H54 (cell line): ENCODE results near the gene UBE2Z.
"Not testable (repeated sequence)": the region's sequence is repeated elsewhere in the genome, so short reads cannot be mapped to it uniquely, and the experiment has no call there.

Experiments used
- DNase-seq: peaks from one replicate; pipeline ENCODE4 v3.0.0; 2011; ENCODE audit warnings: low spot score, mixed read lengths; ENCODE audit not compliant: insufficient read length
- FAIRE-seq: peaks from 3 replicates; lab custom pipeline; 2011; peaks lifted over from hg19 to GRCh38; lab: Jason Lieb, UNC
- POLR2A ChIP-seq: IDR thresholded peaks from 2 replicates; pipeline ENCODE4 v1.6.1; 2011; ENCODE audit warnings: low read depth, mild to moderate bottlenecking, low read length

Gene UBE2Z

GRCh38 chr17:48915459-48916282 lies 7.5 kb downstream of the UBE2Z start:
- TF ChIP-seq POLR2A: no peak
- FAIRE-seq (peak; percentile 23), DNase-seq (peak; percentile 82)

- TF ChIP-seq POLR2A: no peak
- FAIRE-seq: no peak
- no peak for DNase-seq
Measured at GRCh38 chr17:48925251-48925990, 17.2 kb downstream of the UBE2Z start.

GRCh38 chr17:48925991-48926342 lies 17.8 kb downstream of the UBE2Z start:
- FAIRE-seq (no peak), DNase-seq (no peak)
- no peak for TF ChIP-seq POLR2A

DNA sequence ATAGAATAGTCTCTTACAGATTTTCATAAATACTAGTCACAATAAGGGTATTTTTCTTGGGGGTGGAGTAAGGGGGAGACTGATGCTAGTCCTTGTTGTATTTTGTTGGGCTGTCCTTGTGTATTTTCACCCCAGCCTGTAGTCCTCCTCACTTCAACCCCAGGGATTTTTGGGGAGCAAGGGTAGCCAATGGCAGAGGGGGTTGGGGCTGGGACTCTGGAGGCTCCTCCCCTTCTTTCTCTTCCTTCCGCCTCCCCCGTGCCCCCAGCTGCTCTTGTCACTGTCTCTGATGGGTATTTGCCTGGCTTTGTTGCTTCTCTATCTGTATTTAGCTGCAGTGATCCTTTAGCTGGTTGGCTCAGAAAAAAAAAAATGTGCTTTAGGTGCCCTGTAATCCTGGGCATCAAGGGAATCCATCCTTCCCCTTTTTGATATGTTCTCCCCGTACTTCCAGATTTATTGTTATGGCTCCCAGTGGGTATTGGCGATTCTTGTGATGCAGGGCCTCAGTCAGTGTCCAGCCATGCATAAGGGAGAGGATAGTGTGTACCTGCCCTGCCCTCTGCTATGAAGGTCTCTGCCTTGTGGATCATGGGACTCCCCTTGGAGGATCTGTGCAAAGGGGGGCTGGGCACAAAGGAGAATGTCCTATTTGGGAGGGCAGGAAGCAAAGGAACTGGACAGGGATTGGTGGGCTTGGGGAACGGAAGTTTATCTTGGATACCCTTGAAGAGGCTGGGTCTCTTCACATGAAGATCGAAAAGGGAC lies 20.0 kb downstream of the UBE2Z start:
- DNase-seq (no peak), FAIRE-seq (no peak)
- no peak for TF ChIP-seq POLR2A

DNA sequence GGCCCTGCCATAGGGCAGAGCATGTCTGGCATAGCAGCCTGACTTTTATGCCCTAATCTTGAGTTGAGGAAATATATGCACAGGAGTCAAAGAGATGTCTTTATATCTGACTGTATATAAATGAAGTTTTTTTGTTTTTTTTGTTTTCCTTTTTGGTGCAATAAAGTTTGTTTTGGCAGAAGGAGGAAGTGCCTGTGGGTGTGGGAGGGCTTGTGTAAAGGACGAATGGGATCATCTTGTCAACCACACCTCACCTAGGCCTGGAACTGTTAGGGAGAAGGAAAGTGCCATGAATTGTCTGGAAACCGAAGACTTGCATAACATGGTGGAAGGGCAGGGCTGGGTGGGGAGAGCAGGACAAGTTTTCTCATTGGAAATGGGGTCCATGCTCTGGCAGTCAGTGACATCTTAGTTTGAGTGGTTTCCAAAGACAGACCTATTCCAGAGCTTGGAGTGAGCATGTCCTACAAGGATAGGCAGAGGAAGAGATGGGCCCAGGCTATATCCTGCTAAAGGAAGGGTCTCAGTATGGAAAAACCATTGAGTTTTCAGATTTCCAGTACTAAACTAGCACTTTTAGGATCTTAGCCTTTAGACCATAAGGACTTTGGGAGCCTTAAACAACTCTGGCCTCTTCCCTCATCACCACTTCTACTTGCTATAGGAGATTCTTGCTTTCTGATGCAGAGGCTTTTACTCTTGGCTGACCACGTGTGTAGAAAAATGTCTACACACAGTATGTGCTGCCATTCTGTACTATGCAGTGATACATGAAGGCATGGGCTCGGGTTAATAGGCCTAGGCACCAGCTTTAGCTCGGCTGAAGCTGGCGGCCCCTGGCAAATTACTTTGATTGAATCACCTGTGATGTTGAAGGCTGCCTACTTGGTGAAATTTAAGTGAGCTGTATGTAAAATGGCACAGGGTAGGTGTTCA lies 20.9 kb downstream of the UBE2Z start:
- FAIRE-seq: no peak
- no peak for DNase-seq
- TF ChIP-seq POLR2A: no peak

DNA sequence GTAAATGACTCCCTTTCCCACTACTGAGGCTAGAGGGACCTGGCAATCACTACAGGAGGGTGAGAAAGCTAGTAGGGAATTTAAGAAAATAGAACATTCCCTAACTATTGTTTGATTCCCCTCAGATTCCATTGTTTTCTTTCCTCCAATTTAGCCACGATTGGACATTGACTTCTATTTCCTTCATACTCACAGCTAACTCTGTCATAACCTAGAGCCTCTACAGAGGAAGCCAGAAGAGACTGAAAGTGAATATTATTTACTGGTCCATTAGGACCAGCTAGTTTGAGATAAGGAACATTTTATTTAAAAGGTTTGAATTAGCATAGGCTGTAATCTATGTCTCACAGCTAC lies 21.6 kb downstream of the UBE2Z start:
- DNase-seq (no peak), FAIRE-seq (no peak)
- no peak for TF ChIP-seq POLR2A

DNA sequence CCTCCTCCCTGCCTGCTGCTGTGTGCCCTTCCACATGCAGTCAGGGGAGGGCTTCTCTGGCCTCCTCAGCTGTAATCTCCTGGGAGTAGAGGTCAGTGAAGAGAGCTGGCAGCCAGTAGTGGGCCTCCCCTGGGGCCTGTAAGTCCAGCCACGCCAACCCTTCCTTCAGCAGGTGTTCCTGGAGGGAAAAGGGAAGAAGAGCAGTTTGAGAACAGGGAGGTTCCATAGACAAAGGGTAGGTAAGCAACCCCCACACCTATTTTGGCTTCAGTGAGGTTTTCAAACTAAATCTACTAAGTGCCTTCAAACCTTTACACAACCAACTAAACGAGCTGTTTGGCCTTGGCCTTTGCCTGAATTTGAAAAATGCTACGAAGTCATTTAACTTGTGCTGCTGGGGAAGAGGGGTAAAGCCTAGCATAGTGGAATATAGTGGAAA lies 22.2 kb downstream of the UBE2Z start:
- FAIRE-seq (no peak), DNase-seq (no peak)
- no peak for TF ChIP-seq POLR2A

GRCh38 chr17:48933035-48933434 lies 24.8 kb downstream of the UBE2Z start:
- no peak for FAIRE-seq
- no peak for DNase-seq
- no peak for TF ChIP-seq POLR2A

DNA sequence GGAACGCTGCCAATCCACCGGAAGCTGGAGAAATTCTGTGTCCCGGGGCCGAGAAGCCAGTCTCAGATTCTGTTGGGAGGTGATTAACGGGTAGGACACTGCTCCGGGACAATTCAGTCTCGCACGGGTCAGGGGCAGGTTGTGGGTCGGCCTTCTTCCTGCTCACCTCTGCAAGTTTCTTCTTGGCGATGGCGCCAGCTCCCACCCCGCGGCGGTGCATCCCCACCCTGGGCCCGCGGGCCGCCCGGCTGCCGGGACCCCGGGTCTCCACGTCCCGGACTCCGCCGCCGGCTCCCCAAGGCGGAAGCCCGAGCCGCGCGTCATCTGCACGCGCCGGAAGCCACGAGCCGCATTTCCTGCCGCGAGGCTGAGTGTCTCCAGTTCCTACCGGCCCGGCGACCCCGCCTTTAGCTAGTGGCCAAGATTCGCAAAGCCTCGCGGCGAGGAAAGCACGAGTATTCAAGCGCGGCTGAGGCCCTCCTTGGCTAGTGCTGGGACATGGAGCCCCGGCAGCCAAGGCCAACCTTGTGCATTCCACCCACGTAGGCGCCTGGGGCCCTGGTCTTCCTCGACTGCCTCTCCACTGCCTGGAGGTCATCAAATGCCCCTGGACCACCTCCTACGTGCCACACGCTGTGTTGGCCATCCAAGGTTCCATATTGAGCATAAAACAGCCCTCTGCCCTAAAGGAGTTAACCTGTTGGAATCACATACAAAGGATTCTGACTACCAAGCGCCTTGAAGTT lies 36.5 kb downstream of the UBE2Z start, which contains the start of gene SNF8:
TSS of gene SNF8 (minus strand) at position 328 of the 746 bp plus-strand sequence. CDS start at position 220, 108 bp downstream.
- DNase-seq (peak; percentile 98), FAIRE-seq (no peak)
- peak; percentile 72 for TF ChIP-seq POLR2A

DNA sequence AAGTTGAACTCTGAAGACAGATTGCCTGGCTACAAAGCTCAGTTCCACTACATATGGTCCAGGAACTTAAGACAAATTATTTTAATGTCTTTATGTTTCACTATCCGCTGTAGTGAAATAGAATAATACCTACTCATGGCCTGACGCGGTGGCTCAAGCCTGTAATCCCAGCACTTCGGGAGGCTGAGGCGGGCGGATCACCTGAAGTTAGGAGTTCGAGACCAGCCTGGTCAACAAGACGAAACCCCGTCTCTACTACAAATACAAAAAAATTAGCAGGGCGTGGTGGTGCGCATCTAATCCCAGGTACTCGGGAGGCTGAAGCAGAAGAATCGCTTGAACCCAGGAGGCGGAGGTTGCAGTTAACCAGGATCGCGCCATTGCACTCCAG lies 37.0 kb downstream of the UBE2Z start:
- not testable (repeated sequence) for DNase-seq, FAIRE-seq

DNA sequence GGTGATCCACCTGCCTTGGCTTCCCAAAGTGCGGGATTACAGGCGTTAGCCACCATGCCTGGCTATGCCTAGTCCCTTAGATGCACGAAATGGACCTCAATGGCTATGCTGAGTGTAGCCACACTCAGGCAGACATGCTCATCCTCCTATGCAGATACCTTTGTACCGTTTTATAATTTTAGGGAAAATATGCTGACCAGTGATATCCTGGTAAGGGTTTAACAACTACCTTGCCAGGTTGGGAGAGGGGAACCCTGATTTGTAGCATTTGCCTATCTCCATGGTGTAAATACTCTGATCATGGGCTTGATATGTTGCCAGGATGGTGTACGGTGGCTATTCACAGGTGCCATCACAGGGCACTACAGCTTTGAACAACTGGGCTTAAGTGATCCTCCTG lies 43.4 kb downstream of the UBE2Z start:
- FAIRE-seq: no peak
- DNase-seq: no peak
- TF ChIP-seq POLR2A: no peak

DNA sequence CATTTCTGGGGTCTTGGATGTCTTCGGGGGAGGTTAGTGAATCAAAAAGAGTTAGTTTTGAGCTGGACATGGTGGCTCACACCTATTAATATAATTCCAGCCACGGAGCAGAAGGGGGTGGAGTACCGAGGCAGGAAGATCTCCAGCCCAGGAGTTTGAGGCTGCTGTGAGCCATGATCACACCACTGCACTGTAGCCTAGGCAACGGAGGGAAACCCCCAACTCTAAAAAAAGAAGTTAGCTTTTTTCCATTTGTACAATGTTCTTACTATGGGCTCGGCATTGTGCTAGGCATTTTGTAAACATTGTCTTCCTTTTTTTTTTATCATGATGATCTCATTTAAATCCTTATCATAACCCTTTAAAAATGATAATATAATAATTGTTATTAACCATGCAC lies 44.7 kb downstream of the UBE2Z start:
- no peak for DNase-seq
- FAIRE-seq: no peak
- no peak for TF ChIP-seq POLR2A
